SK-N-SH (cell line): ENCODE results near the gene NFIX. TPM values are rescaled to one million over a fixed set of nuclear protein-coding genes. Genes with fewer than 3 reads are reported as not detected.

Source experiments
- CTCF ChIA-PET: fragments of 300-600, 350-600 bp; formaldehyde crosslinking; extraction: SDS; loops from one replicate; lab custom pipeline; 2021; lab: Yijun Ruan, JAX
- POLR2A ChIA-PET: fragments of 350-600 bp; sonication (Branson Sonifier 250); formaldehyde crosslinking; extraction: SDS; loops from one replicate; lab custom pipeline; 2020; ENCODE audit warnings: antibody characterized with exemption, inconsistent platforms; lab: Yijun Ruan, JAX
- DNase-seq: peaks from one replicate; pipeline ENCODE4 v3.0.0; 2012
- H2AFZ ChIP-seq: fragments of 200-600 bp; sonication (generic); 2 replicates; pipeline ENCODE4 v1.8.1; 2016; ENCODE audit warnings: antibody characterized with exemption, mild to moderate bottlenecking, low read depth
- H3F3A ChIP-seq: fragments of 200-600 bp; sonication (generic); replicated peaks from 2 replicates; pipeline ENCODE3; 2016; ENCODE audit warnings: antibody characterized with exemption, mild to moderate bottlenecking; ENCODE audit not compliant: insufficient read depth
- H3K27ac ChIP-seq, 2 experiments: fragments of 200-500 bp in 1 of 2; fragments of 200-600 bp in 1 of 2; sonication (Bioruptor generic) in 1 of 2; sonication (generic), shearing (Covaris generic) in 1 of 2; 2 replicates each; pipeline versions ENCODE4 v1.5.1 to v1.6.1; 2014 to 2016; ENCODE audit warnings: low read depth in 2 of 2, inconsistent platforms in 1 of 2, low read length in 1 of 2, mild to moderate bottlenecking in 1 of 2, mixed read lengths in 1 of 2
- H3K27me3 ChIP-seq: fragments of 200-600 bp; sonication (generic), shearing (Covaris generic); 2 replicates; pipeline ENCODE4 v1.6.1; 2016; ENCODE audit warnings: mixed run types; ENCODE audit not compliant: insufficient read depth
- H3K36me3 ChIP-seq, 2 experiments: fragments of 200-500 bp in 1 of 2; fragments of 200-600 bp in 1 of 2; sonication (Bioruptor generic) in 1 of 2; sonication (generic) in 1 of 2; replicated peaks in 1 of 2; 2 replicates each; pipeline versions ENCODE3 to v1.5.1; 2014 to 2016; ENCODE audit warnings: low read length in 1 of 2, mild to moderate bottlenecking in 1 of 2; ENCODE audit not compliant: insufficient read depth in 2 of 2, control insufficient read depth in 1 of 2
- H3K4me1 ChIP-seq, 2 experiments: fragments of 200-500 bp in 1 of 2; fragments of 200-600 bp in 1 of 2; sonication (Bioruptor generic) in 1 of 2; sonication (generic), shearing (Covaris generic) in 1 of 2; 2 replicates each; pipeline versions ENCODE4 v1.5.1 to v1.6.1; 2014 to 2016; ENCODE audit warnings: low read depth in 1 of 2, low read length in 1 of 2, mixed run types in 1 of 2; ENCODE audit not compliant: insufficient read depth in 2 of 2, control insufficient read depth in 1 of 2
- H3K4me2 ChIP-seq: fragments of 200-600 bp; sonication (generic), shearing (Covaris generic); 2 replicates; pipeline ENCODE4 v1.6.1; 2017; ENCODE audit warnings: mixed run types
- H3K4me3 ChIP-seq, 2 experiments: fragments of 200-500 bp in 1 of 2; fragments of 200-600 bp in 1 of 2; sonication (Bioruptor generic) in 1 of 2; sonication (generic), shearing (Covaris generic) in 1 of 2; 2 replicates each; pipeline versions ENCODE4 v1.5.1 to v1.8.1; 2014 to 2016; ENCODE audit warnings: low read depth in 2 of 2, inconsistent platforms in 1 of 2, low read length in 1 of 2, mild to moderate bottlenecking in 1 of 2, mixed read lengths in 1 of 2, moderate library complexity in 1 of 2
- H3K79me2 ChIP-seq: fragments of 200-600 bp; sonication (generic); 2 replicates; pipeline ENCODE4 v1.8.1; 2017; ENCODE audit warnings: mild to moderate bottlenecking; ENCODE audit not compliant: insufficient read depth
- H3K9ac ChIP-seq: fragments of 200-600 bp; sonication (generic); 2 replicates; pipeline ENCODE4 v1.6.1; 2017; ENCODE audit warnings: mixed run types
- H3K9me2 ChIP-seq: fragments of 200-600 bp; sonication (generic); 2 replicates; pipeline ENCODE4 v1.6.1; 2017; ENCODE audit warnings: mixed run types
- H3K9me3 ChIP-seq: fragments of 200-600 bp; sonication (generic); 2 replicates; pipeline ENCODE4 v1.6.1; 2017; ENCODE audit warnings: mixed run types, mild to moderate bottlenecking, moderate library complexity
- H4K20me1 ChIP-seq: fragments of 200-600 bp; sonication (generic); 2 replicates; pipeline ENCODE4 v1.6.1; 2017; ENCODE audit warnings: mild to moderate bottlenecking, mixed run types; ENCODE audit not compliant: insufficient read depth
- CHD2 ChIP-seq: fragments of 150-350 bp; IDR thresholded peaks from 2 replicates; pipeline ENCODE4 v1.6.1; 2018; ENCODE audit warnings: low read length; ENCODE audit not compliant: partially characterized antibody
- EZH2phosphoT487 ChIP-seq: fragments of 200-600 bp; sonication (generic); IDR thresholded peaks from 2 replicates; pipeline ENCODE4 v1.6.1; 2017; ENCODE audit warnings: low read depth, mixed run types, mild to moderate bottlenecking, antibody characterized with exemption, moderate library complexity, borderline replicate concordance
- FOSL2 ChIP-seq: IDR thresholded peaks from 2 replicates; pipeline ENCODE4 v1.4.0; 2012; ENCODE audit warnings: low read depth, mild to moderate bottlenecking, moderate library complexity, borderline replicate concordance
- FOXM1 ChIP-seq: IDR thresholded peaks from 2 replicates; pipeline ENCODE4 v1.4.0; 2012; ENCODE audit warnings: low read depth, mild to moderate bottlenecking
- GATA2 ChIP-seq: sonication (generic); formaldehyde crosslinking; IDR thresholded peaks from 2 replicates; pipeline ENCODE4 v1.5.0; 2020; ENCODE audit warnings: mild to moderate bottlenecking, missing genetic modification reagents
- JUND ChIP-seq: IDR thresholded peaks from 2 replicates; pipeline ENCODE4 v1.4.0; 2012
- MXI1 ChIP-seq: IDR thresholded peaks from 2 replicates; pipeline ENCODE4 v1.6.1; 2012; ENCODE audit warnings: mild to moderate bottlenecking, low read depth, low read length, improper control_type of control experiment
- RAD21 ChIP-seq: IDR thresholded peaks from 2 replicates; pipeline ENCODE4 v1.6.1; 2012; ENCODE audit warnings: mild to moderate bottlenecking, low read length
- RCOR1 ChIP-seq: fragments of 150-350 bp; IDR thresholded peaks from 2 replicates; pipeline ENCODE4 v1.6.1; 2017; ENCODE audit warnings: antibody characterized with exemption, low read length
- RFX5 ChIP-seq: IDR thresholded peaks from 2 replicates; pipeline ENCODE4 v1.6.1; 2012; ENCODE audit warnings: mild to moderate bottlenecking, improper control_type of control experiment, low read length
- RXRA ChIP-seq: IDR thresholded peaks from 2 replicates; pipeline ENCODE4 v1.4.0; 2012; ENCODE audit warnings: low read depth, mild to moderate bottlenecking, borderline replicate concordance
- SIN3A ChIP-seq: IDR thresholded peaks from 2 replicates; pipeline ENCODE4 v1.6.1; 2012; ENCODE audit warnings: low read depth, mild to moderate bottlenecking, low read length, moderate library complexity, borderline replicate concordance
- TAF1 ChIP-seq: IDR thresholded peaks from 2 replicates; pipeline ENCODE4 v1.6.1; 2012; ENCODE audit warnings: low read depth, mild to moderate bottlenecking, low read length, moderate library complexity, borderline replicate concordance
- TCF12 ChIP-seq: IDR thresholded peaks from 2 replicates; pipeline ENCODE4 v1.4.0; 2012
- TEAD4 ChIP-seq: IDR thresholded peaks from 2 replicates; pipeline ENCODE4 v1.4.0; 2012; ENCODE audit warnings: mild to moderate bottlenecking, borderline replicate concordance; ENCODE audit not compliant: insufficient read depth
- YY1 ChIP-seq: IDR thresholded peaks from 2 replicates; pipeline ENCODE4 v1.4.0; 2012; ENCODE audit warnings: low read depth, mild to moderate bottlenecking
- WGBS: methylation state at CpG from one replicate; pipeline ENCODE4 v1.1.6; 2017; ENCODE audit warnings: low lambda C conversion rate; 5-methylcytosine and 5-hydroxymethylcytosine counted together
- polyA plus RNA-seq, 3 experiments: library from polyadenylated mRNA; depleted of rRNA; stranded (reverse); fragments of >200 nt; gene quantifications; 2 replicates each; pipeline ENCODE4 v1.2.3, GENCODE V29; 2012
- TF ChIP-seq, protein P1 (sequence below): IDR thresholded peaks from 2 replicates; pipeline ENCODE4; 2012
- TF ChIP-seq, protein P2 (sequence below): fragments of 200-600 bp; sonication (generic); IDR thresholded peaks from 2 replicates; pipeline ENCODE4 v1.6.1; 2017; ENCODE audit warnings: antibody characterized with exemption, mild to moderate bottlenecking, moderate library complexity

NFIX gene
- polyA plus RNA-seq, 1 of the 3 experiments (the other 2 are of a cell fraction), result 14.8 TPM

DNA sequence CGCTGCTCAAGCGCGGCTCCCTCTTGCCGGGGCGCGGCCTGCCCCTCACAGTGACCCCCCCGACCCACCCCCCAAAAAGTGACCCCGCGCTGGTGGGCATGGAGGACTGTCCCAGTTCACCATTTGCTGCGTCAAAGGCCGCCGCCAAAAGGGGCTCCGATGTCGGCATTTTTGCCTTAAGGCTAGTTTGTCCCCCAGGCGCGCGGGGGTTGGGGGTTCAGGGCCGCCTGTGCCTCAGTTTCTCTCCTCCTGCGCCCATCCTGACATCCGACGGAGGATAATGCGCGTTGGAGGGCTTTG is 17.1 kb downstream of the NFIX start:
- Histone ChIP-seq H2AFZ (no peak overlapping the region), H3K4me3 (no peak overlapping the region)
- CTCF ChIA-PET, result no interaction called here

DNA sequence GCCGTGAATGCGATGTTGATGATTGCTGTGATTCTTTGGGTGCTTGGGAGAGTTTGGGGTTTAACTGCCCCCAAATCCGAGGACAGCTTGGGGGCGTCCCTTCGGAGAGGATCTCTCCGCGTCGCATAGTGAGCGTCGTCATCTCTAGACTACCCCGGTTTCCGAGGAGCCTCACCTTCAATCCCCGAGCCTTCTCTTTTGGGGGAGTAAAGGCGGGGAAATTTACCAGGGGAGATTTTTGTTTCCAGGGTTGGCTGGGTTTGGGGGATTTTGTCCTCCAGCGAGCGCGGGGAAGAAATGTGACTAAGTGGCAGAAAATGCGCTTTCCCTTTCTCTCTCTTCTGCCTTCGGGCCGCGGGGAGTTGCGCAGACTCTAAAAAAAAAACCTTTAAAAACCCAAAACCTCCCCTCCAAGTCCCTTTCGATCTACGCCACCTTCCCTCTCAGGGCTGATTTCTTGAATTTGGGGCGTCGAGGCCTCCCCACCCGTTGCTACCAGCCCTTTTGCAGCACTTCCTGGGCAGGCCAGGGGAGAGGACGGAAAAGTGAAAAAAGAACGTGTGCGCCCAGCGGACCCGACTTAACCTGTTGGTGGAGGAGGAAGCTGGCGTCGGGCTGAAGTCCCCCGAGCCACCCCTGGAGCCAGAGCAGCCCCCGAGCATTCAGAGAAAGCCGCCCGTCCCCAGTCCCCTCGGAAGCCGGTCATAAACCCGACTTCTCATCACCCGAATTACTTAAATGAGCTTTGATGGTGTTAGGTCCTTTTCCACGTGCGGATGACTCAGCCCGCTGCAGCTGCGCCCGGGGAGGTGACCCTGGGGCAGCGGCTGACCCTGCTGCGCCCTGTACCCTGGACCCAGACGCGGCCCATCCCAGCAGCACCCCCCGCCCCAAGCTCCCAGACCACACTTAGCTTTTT is 17.7 kb downstream of the NFIX start:
- no peaks in the 10 kb centered on the region for H3K36me3 ChIP-seq
- TF ChIP-seq, protein P1, sequence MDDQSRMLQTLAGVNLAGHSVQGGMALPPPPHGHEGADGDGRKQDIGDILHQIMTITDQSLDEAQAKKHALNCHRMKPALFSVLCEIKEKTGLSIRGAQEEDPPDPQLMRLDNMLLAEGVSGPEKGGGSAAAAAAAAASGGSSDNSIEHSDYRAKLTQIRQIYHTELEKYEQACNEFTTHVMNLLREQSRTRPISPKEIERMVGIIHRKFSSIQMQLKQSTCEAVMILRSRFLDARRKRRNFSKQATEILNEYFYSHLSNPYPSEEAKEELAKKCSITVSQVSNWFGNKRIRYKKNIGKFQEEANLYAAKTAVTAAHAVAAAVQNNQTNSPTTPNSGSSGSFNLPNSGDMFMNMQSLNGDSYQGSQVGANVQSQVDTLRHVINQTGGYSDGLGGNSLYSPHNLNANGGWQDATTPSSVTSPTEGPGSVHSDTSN, result no peak
- no peak for TF ChIP-seq TAF1
- TF ChIP-seq TCF12, result no peak
- no peak for TF ChIP-seq EZH2phosphoT487
- TF ChIP-seq RFX5, result no peak
- no peak for TF ChIP-seq TEAD4
- no peak for TF ChIP-seq CHD2
- TF ChIP-seq RXRA, result no peak
- no peak for TF ChIP-seq MXI1
- no peak for TF ChIP-seq JUND
- TF ChIP-seq FOXM1, result no peak
- no peak for TF ChIP-seq RCOR1
- TF ChIP-seq, protein P2, sequence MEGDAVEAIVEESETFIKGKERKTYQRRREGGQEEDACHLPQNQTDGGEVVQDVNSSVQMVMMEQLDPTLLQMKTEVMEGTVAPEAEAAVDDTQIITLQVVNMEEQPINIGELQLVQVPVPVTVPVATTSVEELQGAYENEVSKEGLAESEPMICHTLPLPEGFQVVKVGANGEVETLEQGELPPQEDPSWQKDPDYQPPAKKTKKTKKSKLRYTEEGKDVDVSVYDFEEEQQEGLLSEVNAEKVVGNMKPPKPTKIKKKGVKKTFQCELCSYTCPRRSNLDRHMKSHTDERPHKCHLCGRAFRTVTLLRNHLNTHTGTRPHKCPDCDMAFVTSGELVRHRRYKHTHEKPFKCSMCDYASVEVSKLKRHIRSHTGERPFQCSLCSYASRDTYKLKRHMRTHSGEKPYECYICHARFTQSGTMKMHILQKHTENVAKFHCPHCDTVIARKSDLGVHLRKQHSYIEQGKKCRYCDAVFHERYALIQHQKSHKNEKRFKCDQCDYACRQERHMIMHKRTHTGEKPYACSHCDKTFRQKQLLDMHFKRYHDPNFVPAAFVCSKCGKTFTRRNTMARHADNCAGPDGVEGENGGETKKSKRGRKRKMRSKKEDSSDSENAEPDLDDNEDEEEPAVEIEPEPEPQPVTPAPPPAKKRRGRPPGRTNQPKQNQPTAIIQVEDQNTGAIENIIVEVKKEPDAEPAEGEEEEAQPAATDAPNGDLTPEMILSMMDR, result no peak
- TF ChIP-seq, all 33 proteins: peak for 0
- H3F3A ChIP-seq, result no peaks in the 10 kb centered on the region
- no peak overlapping the region for H3K9ac ChIP-seq
- H3K4me3 ChIP-seq, result no peak overlapping the region
- no peak for DNase-seq
- H3K27me3 ChIP-seq, result no peaks in the 10 kb centered on the region
- CTCF ChIA-PET, result interaction anchor here (0.7 to 2.5 kb wide), 8 partner anchors 9 to 104 kb away, joined by 3 to 14 read pairs (median 4); partner anchors contain the start of gene NFIX
- H3K79me2 ChIP-seq, result peaks cover 6% of the 10 kb centered on the region; the same call in 1 of the 2 replicates
- H3K9me3 ChIP-seq, result no peaks in the 10 kb centered on the region
- H3K4me2 ChIP-seq, result no peak overlapping the region
- H4K20me1 ChIP-seq, result peaks cover 8% of the 10 kb centered on the region; the same call in 1 of the 2 replicates
- peaks cover 4 to 28% of the 10 kb centered on the region in 2 experiments; a peak in 3 of 4 replicates for H3K4me1 ChIP-seq
- no peak overlapping the region for H3K27ac ChIP-seq
- WGBS, result 92% methylated on average over 37 of the region's 52 CpGs
- POLR2A ChIA-PET, result no interaction called here
- no peak overlapping the region for H2AFZ ChIP-seq
- no peaks in the 10 kb centered on the region for H3K9me2 ChIP-seq

More for the DNA sequence above, 17.1 kb downstream of the NFIX start:
- H3K27ac ChIP-seq, result no peak overlapping the region
- peaks cover 8% of the 10 kb centered on the region; the same call in 1 of the 2 replicates for H4K20me1 ChIP-seq
- H3K9me3 ChIP-seq, result no peaks in the 10 kb centered on the region
- no peaks in the 10 kb centered on the region for H3K27me3 ChIP-seq
- POLR2A ChIA-PET, result no interaction called here
- no peak overlapping the region for H3K4me2 ChIP-seq
- no peak overlapping the region for H3K9ac ChIP-seq
- no peaks in the 10 kb centered on the region for H3F3A ChIP-seq
- 93% methylated on average over 19 of the region's 23 CpGs for WGBS
- H3K36me3 ChIP-seq, result no peaks in the 10 kb centered on the region
- peaks cover 3% of the 10 kb centered on the region; the same call in 1 of the 2 replicates for H3K79me2 ChIP-seq
- peaks cover 0 to 22% of the 10 kb centered on the region in 2 experiments; a peak in 1 of 4 replicates for H3K4me1 ChIP-seq
- DNase-seq, result no peak
- no peaks in the 10 kb centered on the region for H3K9me2 ChIP-seq
- TF ChIP-seq SIN3A (no peak), GATA2 (no peak), TAF1 (no peak), RAD21 (no peak), FOSL2 (no peak), YY1 (no peak), TEAD4 (no peak)
- TF ChIP-seq, all 33 proteins: peak for 0
